Liver (tissue), 9 donors: Measurements from ENCODE around the gene RHBDF2. TPM values are rescaled to one million over a fixed set of nuclear protein-coding genes. Genes with fewer than 3 reads are reported as not detected.

ENCODE experiments used
- DNase-seq: peaks from one replicate; pipeline ENCODE4 v3.0.0-alpha.2; 2017; ENCODE audit warnings: low spot score
- H3K27ac ChIP-seq, 2 donors: one replicate each; pipeline ENCODE4 v1.7.0; 2013; ENCODE audit warnings: inconsistent platforms in 2 of 2, low read length in 2 of 2, control low read depth in 1 of 2, low read depth in 1 of 2, mild to moderate bottlenecking in 1 of 2
- H3K27me3 ChIP-seq, 4 donors: one replicate each; pipeline versions ENCODE4 v1.6.1 to v1.7.0; 2013; ENCODE audit warnings: low read length in 3 of 4, inconsistent platforms in 1 of 4, mild to moderate bottlenecking in 1 of 4, moderate library complexity in 1 of 4; ENCODE audit not compliant: control insufficient read depth in 4 of 4, insufficient read depth in 4 of 4
- H3K36me3 ChIP-seq, 4 donors: one replicate each; pipeline versions ENCODE4 v1.6.1 to v1.7.0; 2013; ENCODE audit warnings: low read length in 3 of 4, mild to moderate bottlenecking in 3 of 4, low read depth in 1 of 4, moderate library complexity in 1 of 4; ENCODE audit not compliant: control insufficient read depth in 4 of 4, insufficient read depth in 3 of 4
- H3K4me1 ChIP-seq, 4 donors: one replicate each; pipeline versions ENCODE4 v1.6.1 to v1.7.0; 2013; ENCODE audit warnings: low read length in 3 of 4, mild to moderate bottlenecking in 3 of 4, moderate library complexity in 1 of 4; ENCODE audit not compliant: control insufficient read depth in 4 of 4, insufficient read depth in 4 of 4
- H3K4me3 ChIP-seq, 3 donors: one replicate each; pipeline versions ENCODE4 v1.6.1 to v1.7.0; 2013; ENCODE audit warnings: low read length in 3 of 3, control low read depth in 1 of 3, low read depth in 1 of 3, mild to moderate bottlenecking in 1 of 3
- H3K9ac ChIP-seq, 2 donors: one replicate each; pipeline ENCODE4 v1.7.0; 2013; ENCODE audit warnings: low read length in 2 of 2, mild to moderate bottlenecking in 2 of 2, moderate library complexity in 2 of 2, control low read depth in 1 of 2, low read depth in 1 of 2
- H3K9me3 ChIP-seq, 4 donors: one replicate each; pipeline versions ENCODE4 v1.6.1 to v1.7.0; 2013; ENCODE audit warnings: low read length in 3 of 4; ENCODE audit not compliant: control insufficient read depth in 4 of 4
- CTCF ChIP-seq: fragments of 150-350 bp; IDR thresholded peaks from 2 replicates; pipeline ENCODE4 v1.5.1; 2017; ENCODE audit warnings: improper control_type of control experiment, low read depth, low read length; ENCODE audit not compliant: missing input control
- EGR1 ChIP-seq, 2 donors: IDR thresholded peaks; 2 replicates each; pipeline ENCODE4 v1.6.1; 2016 to 2018; ENCODE audit warnings: antibody characterized with exemption in 2 of 2, low read depth in 2 of 2
- FOXA1 ChIP-seq: IDR thresholded peaks from 2 replicates; pipeline ENCODE4 v1.6.1; 2016; ENCODE audit warnings: antibody characterized with exemption
- FOXA2 ChIP-seq: IDR thresholded peaks from 2 replicates; pipeline ENCODE4 v1.6.1; 2016; ENCODE audit warnings: antibody characterized with exemption
- GABPA ChIP-seq, 2 donors: IDR thresholded peaks in 1 of 2; conservative IDR thresholded peaks in 1 of 2; 2 replicates each; pipeline ENCODE4 v1.6.1; 2016; ENCODE audit warnings: antibody characterized with exemption in 2 of 2, mild to moderate bottlenecking in 1 of 2, moderate library complexity in 1 of 2
- HNF4A ChIP-seq, 2 donors: conservative IDR thresholded peaks; 2 replicates each; pipeline ENCODE4 v1.6.1; 2016; ENCODE audit warnings: antibody characterized with exemption in 2 of 2, mild to moderate bottlenecking in 2 of 2
- HNF4G ChIP-seq: IDR thresholded peaks from 2 replicates; pipeline ENCODE4 v1.6.1; 2016; ENCODE audit warnings: antibody characterized with exemption
- JUND ChIP-seq, 2 donors: IDR thresholded peaks; 2 replicates each; pipeline ENCODE4 v1.6.1; 2016; ENCODE audit warnings: antibody characterized with exemption in 2 of 2
- NR2F2 ChIP-seq: IDR thresholded peaks from 2 replicates; pipeline ENCODE4 v1.6.1; 2016; ENCODE audit warnings: antibody characterized with exemption
- RAD21 ChIP-seq, 2 donors: IDR thresholded peaks; 2 replicates each; pipeline ENCODE4 v1.6.1; 2016; ENCODE audit warnings: antibody characterized with exemption in 2 of 2, mild to moderate bottlenecking in 2 of 2
- REST ChIP-seq: IDR thresholded peaks from 2 replicates; pipeline ENCODE4 v1.6.1; 2016; ENCODE audit warnings: antibody characterized with exemption, mild to moderate bottlenecking
- RXRA ChIP-seq, 2 donors: IDR thresholded peaks; 2 replicates each; pipeline ENCODE4 v1.6.1; 2017 to 2018; ENCODE audit warnings: antibody characterized with exemption in 2 of 2, mild to moderate bottlenecking in 1 of 2
- SP1 ChIP-seq: IDR thresholded peaks from 2 replicates; pipeline ENCODE4 v1.6.1; 2018; ENCODE audit warnings: antibody characterized with exemption, mild to moderate bottlenecking
- TAF1 ChIP-seq: conservative IDR thresholded peaks from 2 replicates; pipeline ENCODE4 v1.6.1; 2016; ENCODE audit warnings: antibody characterized with exemption, mild to moderate bottlenecking
- YY1 ChIP-seq: IDR thresholded peaks from 2 replicates; pipeline ENCODE4 v1.6.1; 2016; ENCODE audit warnings: antibody characterized with exemption, mild to moderate bottlenecking
- WGBS: extraction: QIAGEN DNeasy Blood & Tissue Kit; methylation state at CpG from one replicate; pipeline ENCODE4 v1.1.7; 2013; 5-methylcytosine and 5-hydroxymethylcytosine counted together
- polyA plus RNA-seq, 2 donors: library from polyadenylated mRNA; stranded (reverse) in 1 of 2; unstranded in 1 of 2; fragments of 200-250 nt in 1 of 2; fragments of >200 nt in 1 of 2; fragmentation: Nextera tagmentation in 1 of 2; extraction: Ambion mirVana in 1 of 2; gene quantifications; one replicate each; pipeline versions ENCODE4 v1.2.1 to v1.2.3, GENCODE V29; 2013 to 2015
- total RNA-seq, 2 donors: library from RNA; depleted of rRNA; stranded (reverse); fragments of >200 nt; gene quantifications; one replicate each; pipeline ENCODE4 v1.2.3, GENCODE V29; 2014
- TF ChIP-seq, protein P1 (sequence below): IDR thresholded peaks from 2 replicates; pipeline ENCODE4 v1.6.1; 2016; ENCODE audit warnings: antibody characterized with exemption
- TF ChIP-seq, protein P2 (sequence below): IDR thresholded peaks from 2 replicates; pipeline ENCODE4 v1.6.1; 2016; ENCODE audit warnings: antibody characterized with exemption
- TF ChIP-seq, protein P3 (sequence below): IDR thresholded peaks from 2 replicates; pipeline ENCODE4 v1.6.1; 2016; ENCODE audit warnings: antibody characterized with exemption
- donor health status: healthy.
- donor health status: healthy.
- donor health status: healthy.
- donor health status: healthy.
- donor health status: healthy.

The RHBDF2 gene
- total and polyA plus RNA-seq, 4 donors: 2.9 to 6.7 (median 4.6) TPM

GRCh38 chr17:76500074-76500746 is 1.0 kb downstream of the RHBDF2 start (continued):
- TF ChIP-seq, protein P1, sequence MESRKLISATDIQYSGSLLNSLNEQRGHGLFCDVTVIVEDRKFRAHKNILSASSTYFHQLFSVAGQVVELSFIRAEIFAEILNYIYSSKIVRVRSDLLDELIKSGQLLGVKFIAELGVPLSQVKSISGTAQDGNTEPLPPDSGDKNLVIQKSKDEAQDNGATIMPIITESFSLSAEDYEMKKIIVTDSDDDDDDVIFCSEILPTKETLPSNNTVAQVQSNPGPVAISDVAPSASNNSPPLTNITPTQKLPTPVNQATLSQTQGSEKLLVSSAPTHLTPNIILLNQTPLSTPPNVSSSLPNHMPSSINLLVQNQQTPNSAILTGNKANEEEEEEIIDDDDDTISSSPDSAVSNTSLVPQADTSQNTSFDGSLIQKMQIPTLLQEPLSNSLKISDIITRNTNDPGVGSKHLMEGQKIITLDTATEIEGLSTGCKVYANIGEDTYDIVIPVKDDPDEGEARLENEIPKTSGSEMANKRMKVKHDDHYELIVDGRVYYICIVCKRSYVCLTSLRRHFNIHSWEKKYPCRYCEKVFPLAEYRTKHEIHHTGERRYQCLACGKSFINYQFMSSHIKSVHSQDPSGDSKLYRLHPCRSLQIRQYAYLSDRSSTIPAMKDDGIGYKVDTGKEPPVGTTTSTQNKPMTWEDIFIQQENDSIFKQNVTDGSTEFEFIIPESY: no peak
- TF ChIP-seq RXRA (IDR thresholded peaks at IDR 0.05) (no peak), YY1 (no peak), HNF4G (no peak), SP1 (no peak), FOXA1 (no peak), NR2F2 (no peak)
- TF ChIP-seq, protein P2, sequence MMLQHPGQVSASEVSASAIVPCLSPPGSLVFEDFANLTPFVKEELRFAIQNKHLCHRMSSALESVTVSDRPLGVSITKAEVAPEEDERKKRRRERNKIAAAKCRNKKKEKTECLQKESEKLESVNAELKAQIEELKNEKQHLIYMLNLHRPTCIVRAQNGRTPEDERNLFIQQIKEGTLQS: no peak

DNA sequence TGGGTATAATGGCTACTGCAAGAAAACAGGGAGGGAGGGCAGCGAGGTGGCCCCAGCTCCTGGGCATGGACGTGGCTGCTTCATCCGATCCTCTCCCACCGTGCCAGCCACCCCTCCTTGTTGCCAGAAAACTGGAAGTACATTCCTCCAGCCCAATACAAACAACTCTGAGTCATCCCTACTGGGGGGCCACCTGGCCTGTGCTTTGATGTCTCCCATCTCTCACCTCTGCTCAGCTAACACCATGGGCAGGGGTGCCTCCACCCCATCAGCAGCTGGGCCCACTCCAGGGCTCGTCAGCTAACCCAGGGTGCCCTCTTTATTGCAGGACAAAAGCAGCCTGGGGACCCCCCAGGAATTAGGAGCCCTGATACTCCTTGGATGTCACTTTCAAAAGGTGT is 2.0 kb downstream of the RHBDF2 start:
- DNase-seq: no peak
- Histone ChIP-seq H3K27me3 (no peaks in the 10 kb centered on the region), H3K4me3 (peak overlapping the region in 1 of 3 donors; percentile 14), H3K9me3 (no peaks in the 10 kb centered on the region), H3K27ac (peak overlapping the region; percentile 23 to 77), H3K36me3 (no peaks in the 10 kb centered on the region), H3K9ac (no peak overlapping the region), H3K4me1 (peaks cover 10 to 44% (median 24%) of the 10 kb centered on the region in 4 donors)
- no peak for TF ChIP-seq TAF1
- TF ChIP-seq, protein P3, sequence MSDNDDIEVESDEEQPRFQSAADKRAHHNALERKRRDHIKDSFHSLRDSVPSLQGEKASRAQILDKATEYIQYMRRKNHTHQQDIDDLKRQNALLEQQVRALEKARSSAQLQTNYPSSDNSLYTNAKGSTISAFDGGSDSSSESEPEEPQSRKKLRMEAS: no peak
- TF ChIP-seq RXRA (IDR thresholded peaks at IDR 0.05): no peak
- no peak for TF ChIP-seq RAD21 (IDR thresholded peaks at IDR 0.05)
- TF ChIP-seq, protein P2: no peak
- no peak for TF ChIP-seq REST
- TF ChIP-seq, protein P1: no peak
- TF ChIP-seq YY1: no peak
- TF ChIP-seq HNF4A (conservative IDR thresholded peaks at IDR 0.05): no peak
- no peak for TF ChIP-seq NR2F2
- no peak for TF ChIP-seq EGR1 (IDR thresholded peaks at IDR 0.05; ENCODE audit: low read depth in 2 of 2)
- TF ChIP-seq GABPA (IDR thresholded peaks at IDR 0.05 in 1 of 2, conservative IDR thresholded peaks at IDR 0.05 in 1 of 2): no peak
- TF ChIP-seq SP1: no peak
- no peak for TF ChIP-seq FOXA1
- no peak for TF ChIP-seq FOXA2
- TF ChIP-seq HNF4G: no peak
- no peak for TF ChIP-seq CTCF
- TF ChIP-seq JUND (IDR thresholded peaks at IDR 0.05): no peak
- WGBS: 86% methylated on average over 5 of the region's 5 CpGs
